T-helper 2 cell treated with Interferon-gamma antibody and Interleukin-4, amounts not matched to agents 5 μg/mL and 100 μg/mL, for 36 hours (primary cell): Measurements from ENCODE around the gene IMPACT.

Experiments
- DNase-seq: peaks from one replicate; pipeline ENCODE4 v3.0.0; 2021; ENCODE audit warnings: low spot score
- H3K27ac Mint-ChIP-seq: one replicate; pipeline ENCODE4 v1.8.0; 2021; ENCODE audit warnings: mild to moderate bottlenecking, mixed read lengths
- H3K27me3 Mint-ChIP-seq: one replicate; pipeline ENCODE4 v1.8.0; 2021; ENCODE audit warnings: low read depth, mixed read lengths
- H3K36me3 Mint-ChIP-seq: one replicate; pipeline ENCODE4 v1.8.0; 2021; ENCODE audit warnings: low read depth, mixed read lengths
- H3K4me1 Mint-ChIP-seq: one replicate; pipeline ENCODE4 v1.8.0; 2021; ENCODE audit warnings: low read depth, mixed read lengths
- H3K4me3 Mint-ChIP-seq: one replicate; pipeline ENCODE4 v1.8.0; 2022; ENCODE audit warnings: mild to moderate bottlenecking, moderate library complexity, mixed read lengths
- H3K9me3 Mint-ChIP-seq: one replicate; pipeline ENCODE4 v1.8.0; 2021; ENCODE audit warnings: mixed read lengths

IMPACT gene

DNA sequence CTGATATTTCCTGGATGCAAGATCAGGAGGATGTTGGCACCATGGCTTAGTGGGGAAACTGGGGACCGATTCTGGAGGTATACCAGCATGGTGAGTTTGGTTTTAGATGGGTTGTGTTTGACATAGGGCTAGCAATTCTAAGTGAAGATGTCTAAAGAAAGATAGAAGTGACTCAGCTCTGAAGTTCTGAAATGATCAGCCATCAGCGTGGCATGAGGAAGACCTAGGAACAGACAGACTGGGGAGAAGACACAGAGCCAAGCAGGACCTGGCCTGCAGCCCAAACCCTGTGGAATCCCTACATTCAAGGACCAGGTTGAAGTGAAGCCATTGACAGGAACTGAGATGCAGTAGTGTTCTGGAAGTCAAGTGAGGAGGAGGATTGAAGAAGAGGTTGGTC, 73.7 kb downstream of the IMPACT start:
- H3K36me3 Mint-ChIP-seq: no peaks in the 10 kb centered on the region
- no peak overlapping the region for H3K4me3 Mint-ChIP-seq
- no peaks in the 10 kb centered on the region for H3K9me3 Mint-ChIP-seq
- H3K27me3 Mint-ChIP-seq: peaks cover 15% of the 10 kb centered on the region
- H3K4me1 Mint-ChIP-seq: no peaks in the 10 kb centered on the region
- H3K27ac Mint-ChIP-seq: no peak overlapping the region
- DNase-seq: no peak

DNA sequence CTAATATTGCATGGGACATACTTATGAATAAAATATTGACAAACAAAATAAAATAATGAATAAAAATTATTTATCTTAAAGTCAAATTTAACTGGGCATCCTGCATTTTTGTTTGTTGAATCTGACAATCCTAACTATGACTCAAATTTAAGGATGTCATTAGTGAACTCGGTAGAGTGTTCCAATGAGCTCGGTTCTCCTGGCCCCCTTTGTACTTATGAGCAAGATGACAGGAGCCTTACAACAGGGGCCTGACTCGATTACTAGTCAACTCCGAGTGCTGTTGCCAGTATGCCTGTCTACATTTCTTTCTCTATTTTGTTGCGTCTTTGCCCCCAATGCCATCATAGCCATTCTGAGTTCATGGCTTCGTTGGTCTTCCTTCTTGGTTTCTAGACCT, 74.3 kb downstream of the IMPACT start:
- Mint-ChIP-seq H3K9me3 (no peaks in the 10 kb centered on the region), H3K4me1 (no peaks in the 10 kb centered on the region), H3K4me3 (no peak overlapping the region), H3K27ac (no peak overlapping the region), H3K36me3 (no peaks in the 10 kb centered on the region), H3K27me3 (peaks cover 14% of the 10 kb centered on the region)
- no peak for DNase-seq

DNA sequence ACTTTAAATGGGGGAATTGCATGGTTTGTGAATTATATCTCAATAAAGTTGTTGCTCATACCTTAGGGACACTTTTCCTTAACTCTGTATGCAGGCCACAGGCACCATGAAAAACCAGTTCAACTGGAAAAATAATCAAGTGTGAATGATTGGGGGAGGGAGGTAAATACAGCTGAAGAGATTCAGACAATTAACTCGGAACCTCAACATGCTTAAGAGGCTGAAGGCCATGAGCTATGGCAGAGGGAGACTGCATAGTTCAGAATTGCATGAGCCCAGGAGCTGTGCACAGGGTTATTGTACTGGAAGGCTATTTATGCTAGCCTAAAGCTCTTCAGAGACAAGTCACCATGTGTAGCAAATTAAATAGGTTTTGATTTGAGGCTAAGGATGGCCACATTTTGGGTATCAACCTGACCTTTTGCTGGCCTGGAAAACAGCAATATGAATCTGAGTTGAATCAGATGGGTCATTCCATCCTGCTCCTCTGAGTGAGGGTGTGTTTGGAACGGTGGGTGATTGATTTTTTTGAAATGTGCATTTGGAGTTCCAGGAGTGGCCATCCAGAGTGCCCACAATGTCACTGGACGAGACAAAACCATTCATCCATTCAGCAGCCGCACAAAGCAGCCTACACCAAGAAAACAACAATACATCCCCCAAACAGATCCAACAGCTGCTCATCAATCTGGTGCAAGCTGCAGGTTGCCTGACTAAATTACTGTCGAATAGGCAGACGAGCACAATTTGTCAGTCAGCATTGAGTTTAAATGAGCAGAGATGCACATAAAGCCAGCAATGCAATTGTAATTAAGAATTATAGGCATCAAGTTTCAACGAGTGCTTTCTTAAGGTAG, 76.4 kb downstream of the IMPACT start:
- H3K27me3 Mint-ChIP-seq: peaks cover 5% of the 10 kb centered on the region
- H3K27ac Mint-ChIP-seq: no peak overlapping the region
- no peaks in the 10 kb centered on the region for H3K36me3 Mint-ChIP-seq
- H3K4me3 Mint-ChIP-seq: no peak overlapping the region
- no peaks in the 10 kb centered on the region for H3K9me3 Mint-ChIP-seq
- no peak for DNase-seq
- H3K4me1 Mint-ChIP-seq: no peaks in the 10 kb centered on the region
